ENCODE results near the gene LAT.

DNA sequence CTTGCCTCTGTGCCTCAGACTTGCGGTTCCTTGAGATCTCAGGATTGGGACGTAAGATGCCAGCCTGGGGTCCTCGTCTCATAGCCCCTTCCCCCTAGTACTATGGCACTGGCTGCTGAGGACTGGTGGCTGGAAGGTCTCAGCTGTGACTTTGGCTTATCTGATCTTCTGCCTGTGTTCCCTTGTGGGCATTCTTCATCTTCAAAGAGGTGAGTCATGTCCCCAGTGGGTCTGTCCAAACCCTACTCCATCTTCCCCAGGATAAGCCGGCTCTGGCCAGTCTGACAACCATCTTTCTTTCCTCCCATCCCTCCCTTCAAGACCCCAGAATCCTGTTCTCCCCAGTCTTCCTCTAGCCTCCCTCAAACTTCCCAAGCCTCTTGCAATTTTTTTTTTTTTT lies 49.5 kb upstream of the LAT start:
- TF ChIP-seq, protein P1, sequence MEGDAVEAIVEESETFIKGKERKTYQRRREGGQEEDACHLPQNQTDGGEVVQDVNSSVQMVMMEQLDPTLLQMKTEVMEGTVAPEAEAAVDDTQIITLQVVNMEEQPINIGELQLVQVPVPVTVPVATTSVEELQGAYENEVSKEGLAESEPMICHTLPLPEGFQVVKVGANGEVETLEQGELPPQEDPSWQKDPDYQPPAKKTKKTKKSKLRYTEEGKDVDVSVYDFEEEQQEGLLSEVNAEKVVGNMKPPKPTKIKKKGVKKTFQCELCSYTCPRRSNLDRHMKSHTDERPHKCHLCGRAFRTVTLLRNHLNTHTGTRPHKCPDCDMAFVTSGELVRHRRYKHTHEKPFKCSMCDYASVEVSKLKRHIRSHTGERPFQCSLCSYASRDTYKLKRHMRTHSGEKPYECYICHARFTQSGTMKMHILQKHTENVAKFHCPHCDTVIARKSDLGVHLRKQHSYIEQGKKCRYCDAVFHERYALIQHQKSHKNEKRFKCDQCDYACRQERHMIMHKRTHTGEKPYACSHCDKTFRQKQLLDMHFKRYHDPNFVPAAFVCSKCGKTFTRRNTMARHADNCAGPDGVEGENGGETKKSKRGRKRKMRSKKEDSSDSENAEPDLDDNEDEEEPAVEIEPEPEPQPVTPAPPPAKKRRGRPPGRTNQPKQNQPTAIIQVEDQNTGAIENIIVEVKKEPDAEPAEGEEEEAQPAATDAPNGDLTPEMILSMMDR (IDR thresholded peaks at IDR 0.05), result no peak
- TF ChIP-seq TCF7L2 (IDR thresholded peaks at IDR 0.05; ENCODE audit: low read depth, low read length) (no peak), POLR2AphosphoS5 (IDR thresholded peaks at IDR 0.05; ENCODE audit: low read depth, low read length) (no peak), SIN3A (IDR thresholded peaks at IDR 0.05; ENCODE audit: borderline replicate concordance, insufficient read depth, low read depth, low read length) (no peak)
